Gastroesophageal sphincter (tissue), 4 donors: ENCODE data around the gene ECI1. TPM values are rescaled to one million over a fixed set of nuclear protein-coding genes. Genes with fewer than 3 reads are reported as not detected.
"Not testable (repeated sequence)": the region's sequence is repeated elsewhere in the genome, so short reads cannot be mapped to it uniquely, and the experiment has no call there.

Experiments used
- ATAC-seq: fragments of 150-250 bp; one replicate; pipeline ENCODE4 v1.9.1; 2016; ENCODE audit warnings: mild to moderate bottlenecking, moderate library complexity
- H3K27ac ChIP-seq, 4 donors: fragments of 200-600 bp; sonication (generic) in 3 of 4; 1 replicate in 3 of 4; 2 replicates in 1 of 4; pipeline ENCODE4 v1.5.1; 2016 to 2019
- H3K27me3 ChIP-seq: fragments of 200-600 bp; sonication (generic); one replicate; pipeline ENCODE4 v1.5.1; 2019
- H3K36me3 ChIP-seq, 2 donors: fragments of 200-600 bp; sonication (generic); one replicate each; pipeline ENCODE4 v1.5.1; 2019; ENCODE audit warnings: control low read depth in 1 of 2
- H3K4me1 ChIP-seq, 3 donors: fragments of 200-600 bp; sonication (generic); 1 replicate in 2 of 3; 2 replicates in 1 of 3; pipeline ENCODE4 v1.5.1; 2016 to 2019; ENCODE audit warnings: control low read depth in 2 of 3
- H3K4me3 ChIP-seq, 2 donors: fragments of 200-600 bp; sonication (generic); one replicate each; pipeline ENCODE4 v1.5.1; 2019; ENCODE audit warnings: mild to moderate bottlenecking in 1 of 2, moderate library complexity in 1 of 2
- H3K9me3 ChIP-seq, 3 donors: fragments of 200-600 bp; sonication (generic); one replicate each; pipeline ENCODE4 v1.5.1; 2017 to 2019; ENCODE audit warnings: control low read depth in 2 of 3
- EP300 ChIP-seq: sonication (generic); formaldehyde crosslinking; IDR thresholded peaks from one replicate; pipeline ENCODE4 v1.6.1; 2017; ENCODE audit warnings: antibody characterized with exemption, mild to moderate bottlenecking
- POLR2A ChIP-seq, 2 donors: fragments of 450-650 bp; IDR thresholded peaks; one replicate each; pipeline ENCODE4 v1.6.1; 2017; ENCODE audit warnings: antibody characterized with exemption in 2 of 2, mild to moderate bottlenecking in 2 of 2, moderate library complexity in 1 of 2
- POLR2AphosphoS5 ChIP-seq: sonication (generic); formaldehyde crosslinking; IDR thresholded peaks from one replicate; pipeline ENCODE4 v1.6.1; 2017; ENCODE audit warnings: antibody characterized with exemption
- WGBS, 2 donors: methylation state at CpG; one replicate each; pipeline ENCODE4 v1.1.5; 2018; ENCODE audit warnings: low coverage in 1 of 2; 5-methylcytosine and 5-hydroxymethylcytosine counted together
- total RNA-seq, 4 donors: library from RNA; depleted of rRNA; stranded (reverse); fragments of >200 nt; gene quantifications; one replicate each; pipeline ENCODE4 v1.1.0, GENCODE V29; 2016
- TF ChIP-seq, protein P1 (sequence below), 4 experiments: fragments of 200-600 bp in 2 of 4; fragments of 450-650 bp in 2 of 4; sonication (generic) in 1 of 4; IDR thresholded peaks; one replicate each; pipeline ENCODE4 v1.5.1; 2017 to 2019; ENCODE audit warnings: antibody characterized with exemption in 4 of 4, mild to moderate bottlenecking in 2 of 4, moderate library complexity in 2 of 4

The ECI1 gene
- total RNA-seq, 4 donors from 2014 or later: 41.9 to 85.1 (median 73.8) TPM

DNA sequence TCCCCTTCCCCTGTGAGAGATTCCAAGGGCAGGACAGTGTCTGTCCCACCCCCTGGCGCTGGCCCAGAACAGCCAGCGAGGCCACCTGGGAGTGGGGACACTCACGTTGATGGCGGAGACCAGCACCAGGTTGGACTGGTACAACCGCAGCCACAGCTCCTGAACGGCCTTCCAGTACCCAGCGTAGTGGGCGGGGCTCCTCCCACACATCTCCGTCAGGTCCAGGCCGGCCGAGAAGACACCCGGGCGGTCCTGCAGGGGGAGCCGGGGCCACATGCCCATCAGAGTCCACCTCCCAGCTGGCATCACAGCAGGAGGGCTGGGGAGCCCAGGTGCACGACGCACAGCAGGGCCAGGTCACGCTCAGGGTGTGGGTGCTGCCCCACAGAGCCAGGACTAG, 7.1 kb downstream of the ECI1 start:
- ATAC-seq: no peak
- H3K9me3 ChIP-seq: no peaks in the 10 kb centered on the region
- H3K27me3 ChIP-seq: no peaks in the 10 kb centered on the region
- no peak overlapping the region for H3K4me3 ChIP-seq
- H3K36me3 ChIP-seq: peaks cover 0 to 76% of the 10 kb centered on the region in 2 donors
- H3K4me1 ChIP-seq: peaks cover 0 to 12% (median 0%) of the 10 kb centered on the region in 3 donors
- WGBS, 2 donors: 60% methylated on average over 2 of the region's 17 CpGs; no CpG with 5 or more reads in 1 of the 2 donors
- H3K27ac ChIP-seq: no peak overlapping the region
- TF ChIP-seq EP300 (no peak), POLR2A (IDR thresholded peaks at IDR 0.05) (no peak), POLR2AphosphoS5 (no peak)
- TF ChIP-seq, protein P1, sequence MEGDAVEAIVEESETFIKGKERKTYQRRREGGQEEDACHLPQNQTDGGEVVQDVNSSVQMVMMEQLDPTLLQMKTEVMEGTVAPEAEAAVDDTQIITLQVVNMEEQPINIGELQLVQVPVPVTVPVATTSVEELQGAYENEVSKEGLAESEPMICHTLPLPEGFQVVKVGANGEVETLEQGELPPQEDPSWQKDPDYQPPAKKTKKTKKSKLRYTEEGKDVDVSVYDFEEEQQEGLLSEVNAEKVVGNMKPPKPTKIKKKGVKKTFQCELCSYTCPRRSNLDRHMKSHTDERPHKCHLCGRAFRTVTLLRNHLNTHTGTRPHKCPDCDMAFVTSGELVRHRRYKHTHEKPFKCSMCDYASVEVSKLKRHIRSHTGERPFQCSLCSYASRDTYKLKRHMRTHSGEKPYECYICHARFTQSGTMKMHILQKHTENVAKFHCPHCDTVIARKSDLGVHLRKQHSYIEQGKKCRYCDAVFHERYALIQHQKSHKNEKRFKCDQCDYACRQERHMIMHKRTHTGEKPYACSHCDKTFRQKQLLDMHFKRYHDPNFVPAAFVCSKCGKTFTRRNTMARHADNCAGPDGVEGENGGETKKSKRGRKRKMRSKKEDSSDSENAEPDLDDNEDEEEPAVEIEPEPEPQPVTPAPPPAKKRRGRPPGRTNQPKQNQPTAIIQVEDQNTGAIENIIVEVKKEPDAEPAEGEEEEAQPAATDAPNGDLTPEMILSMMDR (IDR thresholded peaks at IDR 0.05): no peak

- Histone ChIP-seq H3K27me3 (no peaks in the 10 kb centered on the region), H3K36me3 (peaks cover 0 to 76% of the 10 kb centered on the region in 2 donors), H3K27ac (no peak overlapping the region), H3K4me1 (peaks cover 0 to 7% (median 0%) of the 10 kb centered on the region in 3 donors), H3K4me3 (no peak overlapping the region), H3K9me3 (no peaks in the 10 kb centered on the region)
- WGBS, 2 donors: 87 to 90% methylated on average over 3 of the region's 11 CpGs
- TF ChIP-seq, protein P1 (IDR thresholded peaks at IDR 0.05): no peak
- TF ChIP-seq POLR2AphosphoS5 (no peak), POLR2A (IDR thresholded peaks at IDR 0.05) (no peak), EP300 (no peak)
- no peak for ATAC-seq
Observed at GRCh38 chr16:2243781-2244180, 7.6 kb downstream of the ECI1 start.

DNA sequence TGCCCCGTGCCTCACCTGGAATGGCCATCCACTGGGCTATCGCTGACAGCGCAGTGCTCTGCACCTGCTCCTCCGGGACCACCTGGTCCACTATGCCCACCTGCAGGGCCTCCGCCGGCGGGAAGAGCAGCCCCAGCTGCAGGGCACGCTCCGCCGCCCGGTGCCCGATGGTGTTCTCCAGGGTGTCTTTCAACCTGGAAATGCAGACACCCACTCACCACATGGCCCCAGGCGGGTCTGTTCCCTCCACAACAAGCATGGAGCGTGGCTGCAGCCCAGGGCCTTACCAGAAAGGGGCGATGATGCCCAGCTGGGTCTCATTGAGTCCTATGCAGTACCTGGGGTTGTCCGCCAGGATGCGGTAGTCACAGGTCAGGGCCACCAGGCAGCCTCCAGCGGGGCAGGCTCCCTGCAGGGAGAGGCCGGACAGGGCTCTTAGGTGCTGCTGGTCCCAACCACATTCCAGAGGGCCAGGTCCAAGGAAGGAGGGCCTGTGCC, 8.3 kb downstream of the ECI1 start:
- peaks cover 3% of the 10 kb centered on the region for H3K27me3 ChIP-seq
- no peak for ATAC-seq
- H3K4me1 ChIP-seq: peaks cover 0 to 4% (median 0%) of the 10 kb centered on the region in 3 donors
- TF ChIP-seq POLR2A (IDR thresholded peaks at IDR 0.05): no peak
- no peak for TF ChIP-seq EP300
- TF ChIP-seq, protein P1 (IDR thresholded peaks at IDR 0.05): no peak
- no peak for TF ChIP-seq POLR2AphosphoS5
- H3K9me3 ChIP-seq: no peaks in the 10 kb centered on the region
- H3K27ac ChIP-seq: no peak overlapping the region
- H3K36me3 ChIP-seq: peaks cover 0 to 76% of the 10 kb centered on the region in 2 donors
- WGBS, 2 donors: 100% methylated on average over 9 of the region's 19 CpGs; no CpG with 5 or more reads in 1 of the 2 donors
- no peak overlapping the region for H3K4me3 ChIP-seq

DNA sequence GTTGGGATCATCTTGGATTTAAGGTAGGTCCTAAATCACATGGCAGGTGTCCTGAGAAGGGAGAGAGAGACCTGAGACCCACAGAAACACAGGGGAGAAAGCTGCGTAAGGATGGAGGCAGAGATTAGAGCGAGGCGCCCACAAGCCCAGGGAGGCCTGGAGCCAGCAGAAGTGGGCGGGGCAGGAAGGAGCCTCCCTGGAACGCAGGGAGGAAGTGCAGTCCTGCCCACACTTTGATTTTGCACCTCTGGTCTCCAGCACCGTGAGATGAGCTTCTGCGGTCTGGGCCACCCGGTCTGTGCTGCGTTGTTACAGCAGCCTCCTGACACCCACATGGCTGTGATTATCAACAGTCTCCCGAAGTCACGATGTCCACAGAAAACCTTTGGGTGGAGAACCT, 8.8 kb downstream of the ECI1 start:
- Histone ChIP-seq H3K27ac (no peak overlapping the region), H3K9me3 (no peaks in the 10 kb centered on the region), H3K4me3 (no peak overlapping the region), H3K4me1 (peaks cover 0 to 8% (median under 1%) of the 10 kb centered on the region in 3 donors), H3K27me3 (peaks cover 8% of the 10 kb centered on the region), H3K36me3 (peaks cover 0 to 76% of the 10 kb centered on the region in 2 donors)
- WGBS, 2 donors: 67 to 75% methylated on average over 3 to 7 of the region's 11 CpGs
- TF ChIP-seq, protein P1 (IDR thresholded peaks at IDR 0.05): no peak
- TF ChIP-seq EP300 (no peak), POLR2A (IDR thresholded peaks at IDR 0.05) (no peak), POLR2AphosphoS5 (no peak)
- ATAC-seq: no peak

DNA sequence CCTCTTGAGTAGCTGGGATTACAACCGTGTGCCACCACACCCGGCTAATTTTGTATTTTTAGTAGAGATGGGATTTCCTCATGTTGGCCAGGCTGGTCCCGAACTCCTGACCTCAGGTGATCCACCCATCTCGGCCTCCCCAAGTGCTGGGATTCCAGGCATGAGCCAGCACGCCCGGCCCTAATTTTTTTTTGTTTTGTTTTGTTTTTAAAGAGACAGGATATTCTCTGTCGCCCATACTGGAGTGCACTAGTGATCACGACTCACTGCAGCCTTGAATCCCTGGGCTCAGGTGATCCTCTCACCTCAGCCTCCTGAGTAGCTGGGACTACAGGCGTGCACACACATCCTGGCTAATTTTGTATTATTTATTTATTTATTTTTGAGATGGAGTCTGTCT, 11.1 kb downstream of the ECI1 start:
- H3K27ac ChIP-seq, H3K9me3 ChIP-seq, ATAC-seq, H3K4me3 ChIP-seq: not testable (repeated sequence)
- Histone ChIP-seq H3K36me3 (peaks cover 0 to 64% of the 10 kb centered on the region in 2 donors), H3K4me1 (peaks cover 6 to 28% (median 17%) of the 10 kb centered on the region in 3 donors), H3K27me3 (peaks cover 31% of the 10 kb centered on the region)
- WGBS, 2 donors: 61 to 82% methylated on average over 6 to 9 of the region's 9 CpGs
